Gastrocnemius medialis (tissue), 4 donors: Measurements from ENCODE around the gene MRPL30.

Source experiments
- POLR2A ChIP-seq, 2 donors: fragments of 450-650 bp; IDR thresholded peaks; one replicate each; pipeline ENCODE4 v1.6.1; 2017; ENCODE audit warnings: antibody characterized with exemption in 2 of 2, mild to moderate bottlenecking in 2 of 2, moderate library complexity in 2 of 2
- TF ChIP-seq, protein P1 (sequence below), 5 experiments: fragments of 450-650 bp in 3 of 5; fragments of 200-600 bp in 2 of 5; sonication (generic) in 2 of 5; IDR thresholded peaks in 4 of 5; conservative IDR thresholded peaks in 1 of 5; 1 replicate in 4 of 5; 2 replicates in 1 of 5; pipeline ENCODE4 v1.5.1; 2016 to 2019; ENCODE audit warnings: antibody characterized with exemption in 5 of 5, mild to moderate bottlenecking in 3 of 5, moderate library complexity in 3 of 5

DNA sequence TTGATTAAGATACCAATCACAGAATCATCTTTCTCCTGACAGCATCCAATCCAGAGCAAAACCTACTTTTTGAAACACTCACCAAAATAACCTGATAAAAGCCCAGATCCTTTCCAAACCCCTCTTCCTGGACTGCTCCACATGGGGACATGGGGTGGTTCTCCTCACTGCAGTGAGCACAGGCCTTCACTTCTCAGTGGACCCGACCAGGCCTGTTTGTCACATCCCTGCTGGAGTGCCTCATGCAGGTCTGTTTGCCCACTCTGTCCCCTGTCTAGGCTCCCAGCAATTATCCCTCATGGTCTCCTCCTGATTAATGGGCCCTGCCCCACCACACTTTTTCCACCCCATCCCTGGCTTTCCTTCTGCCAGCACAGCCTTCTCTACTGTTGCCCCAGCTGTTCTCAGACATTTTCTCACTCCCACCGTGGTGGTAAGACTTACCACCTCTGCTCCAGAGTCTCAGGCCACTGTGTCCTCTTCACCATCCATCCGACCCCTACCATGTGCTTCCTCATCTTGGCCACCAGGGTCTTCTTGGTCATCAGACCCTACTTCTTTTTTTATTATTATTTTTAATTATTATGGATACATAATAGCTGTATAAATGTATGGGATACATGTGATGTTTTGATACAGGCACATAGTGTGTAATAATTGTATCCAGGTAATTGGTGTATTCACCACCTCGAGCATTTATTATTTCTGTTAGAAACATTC is 21.1 kb downstream of the MRPL30 start:
- TF ChIP-seq, protein P1, sequence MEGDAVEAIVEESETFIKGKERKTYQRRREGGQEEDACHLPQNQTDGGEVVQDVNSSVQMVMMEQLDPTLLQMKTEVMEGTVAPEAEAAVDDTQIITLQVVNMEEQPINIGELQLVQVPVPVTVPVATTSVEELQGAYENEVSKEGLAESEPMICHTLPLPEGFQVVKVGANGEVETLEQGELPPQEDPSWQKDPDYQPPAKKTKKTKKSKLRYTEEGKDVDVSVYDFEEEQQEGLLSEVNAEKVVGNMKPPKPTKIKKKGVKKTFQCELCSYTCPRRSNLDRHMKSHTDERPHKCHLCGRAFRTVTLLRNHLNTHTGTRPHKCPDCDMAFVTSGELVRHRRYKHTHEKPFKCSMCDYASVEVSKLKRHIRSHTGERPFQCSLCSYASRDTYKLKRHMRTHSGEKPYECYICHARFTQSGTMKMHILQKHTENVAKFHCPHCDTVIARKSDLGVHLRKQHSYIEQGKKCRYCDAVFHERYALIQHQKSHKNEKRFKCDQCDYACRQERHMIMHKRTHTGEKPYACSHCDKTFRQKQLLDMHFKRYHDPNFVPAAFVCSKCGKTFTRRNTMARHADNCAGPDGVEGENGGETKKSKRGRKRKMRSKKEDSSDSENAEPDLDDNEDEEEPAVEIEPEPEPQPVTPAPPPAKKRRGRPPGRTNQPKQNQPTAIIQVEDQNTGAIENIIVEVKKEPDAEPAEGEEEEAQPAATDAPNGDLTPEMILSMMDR (IDR thresholded peaks at IDR 0.05 in 4 of 5, conservative IDR thresholded peaks at IDR 0.05 in 1 of 5), result no peak
- no peak for TF ChIP-seq POLR2A (IDR thresholded peaks at IDR 0.05)
